H1 (cell line): ENCODE results near the gene GTSF1L. TPM values are rescaled to one million over a fixed set of nuclear protein-coding genes. Genes with fewer than 3 reads are reported as not detected.
A peak's percentile ranks its signal among the peaks of the same experiment; 100 is the strongest.

ENCODE experiments used
- POLR2A ChIP-seq, 2 experiments: IDR thresholded peaks; 1 replicate in 1 of 2; 2 replicates in 1 of 2; pipeline ENCODE4 v1.6.1; 2011; ENCODE audit warnings: low read depth in 2 of 2, low read length in 2 of 2, mild to moderate bottlenecking in 2 of 2; ENCODE audit errors: control extremely low read depth in 1 of 2
- TBP ChIP-seq: IDR thresholded peaks from 2 replicates; pipeline ENCODE4 v1.6.1; 2011; ENCODE audit warnings: low read depth, low read length, improper control_type of control experiment
- polyA plus RNA-seq, 7 experiments: library from polyadenylated mRNA; depleted of rRNA in 3 of 7; stranded (reverse) in 5 of 7; unstranded in 2 of 7; fragments of >200 nt in 5 of 7; fragments of 200-250 nt in 2 of 7; gene quantifications; 1 replicate in 5 of 7; 2 replicates in 1 of 7; 4 replicates in 1 of 7; pipeline versions ENCODE4 v1.2.1 to v1.2.3, GENCODE V29; 2011 to 2013; ENCODE audit warnings: missing spikeins in 2 of 7, mixed read lengths in 2 of 7
- total RNA-seq: library from RNA; stranded (reverse); fragmentation: NEBNext Ultra II Directional; extraction: Animal tissue kit (Norgen Biotek cat#: 25700); gene quantifications from 2 replicates; pipeline ENCODE4 v1.2.1, GENCODE V29; 2021
- TF ChIP-seq, protein P1 (sequence below): fragments of 300-600 bp; sonication (generic); IDR thresholded peaks from 2 replicates; pipeline ENCODE4 v1.7.1; 2012; ENCODE audit warnings: low read length, moderate library complexity, mild to moderate bottlenecking, inconsistent platforms; ENCODE audit not compliant: insufficient replicate concordance
- TF ChIP-seq, protein P2 (sequence below): IDR thresholded peaks from 2 replicates; pipeline ENCODE4 v1.6.1; 2012; ENCODE audit warnings: inconsistent platforms

The GTSF1L gene
- total and polyA plus RNA-seq, 2 of the 8 experiments (the other 6 are each of a cell fraction or from before 2014, with no cell fraction given), result not detected

DNA sequence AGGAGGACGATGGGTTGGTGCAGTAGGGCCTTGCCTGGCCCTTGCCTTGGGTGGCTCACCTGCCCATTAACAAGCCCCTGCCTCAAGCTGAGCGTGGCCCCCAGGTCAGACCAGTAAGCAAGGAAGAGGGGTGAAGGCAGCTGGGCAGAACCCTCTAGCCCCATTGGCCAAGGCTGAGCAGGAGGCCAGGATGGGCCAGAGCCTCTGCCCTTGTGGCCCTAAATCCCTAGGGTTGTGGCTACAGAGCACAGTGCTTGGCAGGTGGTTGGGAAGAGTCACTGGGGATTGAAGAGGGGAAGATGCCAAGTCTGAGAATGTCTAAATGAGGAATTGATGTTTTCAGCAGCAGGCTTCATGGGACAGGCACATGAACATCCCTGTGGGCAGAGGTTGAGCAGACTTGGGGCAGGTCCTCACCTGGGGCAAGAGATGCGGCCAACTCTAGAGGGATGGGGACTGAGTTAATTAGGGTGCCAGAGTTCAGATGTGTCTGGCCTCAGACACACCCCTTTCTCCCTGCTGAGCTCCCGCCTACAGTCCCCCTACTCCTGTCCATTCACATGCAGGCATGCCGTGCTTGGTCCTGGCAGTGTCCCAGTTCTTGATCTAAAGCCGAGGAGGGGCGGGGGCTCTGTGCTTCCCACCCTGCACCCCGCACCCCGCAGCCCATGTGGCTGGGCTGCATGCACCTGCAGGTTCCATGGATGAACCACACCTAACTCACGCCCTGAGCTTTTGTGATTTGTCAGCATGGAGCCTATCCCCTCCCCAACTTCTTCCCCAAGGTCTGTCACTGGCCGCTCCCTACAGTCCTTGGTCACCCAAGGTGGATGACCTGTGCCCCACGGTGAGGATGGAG is 9.8 kb downstream of the GTSF1L start (continued):
- TF ChIP-seq, protein P1, sequence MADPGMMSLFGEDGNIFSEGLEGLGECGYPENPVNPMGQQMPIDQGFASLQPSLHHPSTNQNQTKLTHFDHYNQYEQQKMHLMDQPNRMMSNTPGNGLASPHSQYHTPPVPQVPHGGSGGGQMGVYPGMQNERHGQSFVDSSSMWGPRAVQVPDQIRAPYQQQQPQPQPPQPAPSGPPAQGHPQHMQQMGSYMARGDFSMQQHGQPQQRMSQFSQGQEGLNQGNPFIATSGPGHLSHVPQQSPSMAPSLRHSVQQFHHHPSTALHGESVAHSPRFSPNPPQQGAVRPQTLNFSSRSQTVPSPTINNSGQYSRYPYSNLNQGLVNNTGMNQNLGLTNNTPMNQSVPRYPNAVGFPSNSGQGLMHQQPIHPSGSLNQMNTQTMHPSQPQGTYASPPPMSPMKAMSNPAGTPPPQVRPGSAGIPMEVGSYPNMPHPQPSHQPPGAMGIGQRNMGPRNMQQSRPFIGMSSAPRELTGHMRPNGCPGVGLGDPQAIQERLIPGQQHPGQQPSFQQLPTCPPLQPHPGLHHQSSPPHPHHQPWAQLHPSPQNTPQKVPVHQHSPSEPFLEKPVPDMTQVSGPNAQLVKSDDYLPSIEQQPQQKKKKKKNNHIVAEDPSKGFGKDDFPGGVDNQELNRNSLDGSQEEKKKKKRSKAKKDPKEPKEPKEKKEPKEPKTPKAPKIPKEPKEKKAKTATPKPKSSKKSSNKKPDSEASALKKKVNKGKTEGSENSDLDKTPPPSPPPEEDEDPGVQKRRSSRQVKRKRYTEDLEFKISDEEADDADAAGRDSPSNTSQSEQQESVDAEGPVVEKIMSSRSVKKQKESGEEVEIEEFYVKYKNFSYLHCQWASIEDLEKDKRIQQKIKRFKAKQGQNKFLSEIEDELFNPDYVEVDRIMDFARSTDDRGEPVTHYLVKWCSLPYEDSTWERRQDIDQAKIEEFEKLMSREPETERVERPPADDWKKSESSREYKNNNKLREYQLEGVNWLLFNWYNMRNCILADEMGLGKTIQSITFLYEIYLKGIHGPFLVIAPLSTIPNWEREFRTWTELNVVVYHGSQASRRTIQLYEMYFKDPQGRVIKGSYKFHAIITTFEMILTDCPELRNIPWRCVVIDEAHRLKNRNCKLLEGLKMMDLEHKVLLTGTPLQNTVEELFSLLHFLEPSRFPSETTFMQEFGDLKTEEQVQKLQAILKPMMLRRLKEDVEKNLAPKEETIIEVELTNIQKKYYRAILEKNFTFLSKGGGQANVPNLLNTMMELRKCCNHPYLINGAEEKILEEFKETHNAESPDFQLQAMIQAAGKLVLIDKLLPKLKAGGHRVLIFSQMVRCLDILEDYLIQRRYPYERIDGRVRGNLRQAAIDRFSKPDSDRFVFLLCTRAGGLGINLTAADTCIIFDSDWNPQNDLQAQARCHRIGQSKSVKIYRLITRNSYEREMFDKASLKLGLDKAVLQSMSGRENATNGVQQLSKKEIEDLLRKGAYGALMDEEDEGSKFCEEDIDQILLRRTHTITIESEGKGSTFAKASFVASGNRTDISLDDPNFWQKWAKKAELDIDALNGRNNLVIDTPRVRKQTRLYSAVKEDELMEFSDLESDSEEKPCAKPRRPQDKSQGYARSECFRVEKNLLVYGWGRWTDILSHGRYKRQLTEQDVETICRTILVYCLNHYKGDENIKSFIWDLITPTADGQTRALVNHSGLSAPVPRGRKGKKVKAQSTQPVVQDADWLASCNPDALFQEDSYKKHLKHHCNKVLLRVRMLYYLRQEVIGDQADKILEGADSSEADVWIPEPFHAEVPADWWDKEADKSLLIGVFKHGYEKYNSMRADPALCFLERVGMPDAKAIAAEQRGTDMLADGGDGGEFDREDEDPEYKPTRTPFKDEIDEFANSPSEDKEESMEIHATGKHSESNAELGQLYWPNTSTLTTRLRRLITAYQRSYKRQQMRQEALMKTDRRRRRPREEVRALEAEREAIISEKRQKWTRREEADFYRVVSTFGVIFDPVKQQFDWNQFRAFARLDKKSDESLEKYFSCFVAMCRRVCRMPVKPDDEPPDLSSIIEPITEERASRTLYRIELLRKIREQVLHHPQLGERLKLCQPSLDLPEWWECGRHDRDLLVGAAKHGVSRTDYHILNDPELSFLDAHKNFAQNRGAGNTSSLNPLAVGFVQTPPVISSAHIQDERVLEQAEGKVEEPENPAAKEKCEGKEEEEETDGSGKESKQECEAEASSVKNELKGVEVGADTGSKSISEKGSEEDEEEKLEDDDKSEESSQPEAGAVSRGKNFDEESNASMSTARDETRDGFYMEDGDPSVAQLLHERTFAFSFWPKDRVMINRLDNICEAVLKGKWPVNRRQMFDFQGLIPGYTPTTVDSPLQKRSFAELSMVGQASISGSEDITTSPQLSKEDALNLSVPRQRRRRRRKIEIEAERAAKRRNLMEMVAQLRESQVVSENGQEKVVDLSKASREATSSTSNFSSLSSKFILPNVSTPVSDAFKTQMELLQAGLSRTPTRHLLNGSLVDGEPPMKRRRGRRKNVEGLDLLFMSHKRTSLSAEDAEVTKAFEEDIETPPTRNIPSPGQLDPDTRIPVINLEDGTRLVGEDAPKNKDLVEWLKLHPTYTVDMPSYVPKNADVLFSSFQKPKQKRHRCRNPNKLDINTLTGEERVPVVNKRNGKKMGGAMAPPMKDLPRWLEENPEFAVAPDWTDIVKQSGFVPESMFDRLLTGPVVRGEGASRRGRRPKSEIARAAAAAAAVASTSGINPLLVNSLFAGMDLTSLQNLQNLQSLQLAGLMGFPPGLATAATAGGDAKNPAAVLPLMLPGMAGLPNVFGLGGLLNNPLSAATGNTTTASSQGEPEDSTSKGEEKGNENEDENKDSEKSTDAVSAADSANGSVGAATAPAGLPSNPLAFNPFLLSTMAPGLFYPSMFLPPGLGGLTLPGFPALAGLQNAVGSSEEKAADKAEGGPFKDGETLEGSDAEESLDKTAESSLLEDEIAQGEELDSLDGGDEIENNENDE, result no peak
- TF ChIP-seq TBP (no peak), POLR2A (IDR thresholded peaks at IDR 0.05; ENCODE audit: control extremely low read depth in 1 of 2, low read depth in 2 of 2, low read length in 2 of 2) (0 out of 3 replicates have a peak, but pooled peaks of 1 of the 2 experiments have one; percentile 23)
- TF ChIP-seq, protein P2, sequence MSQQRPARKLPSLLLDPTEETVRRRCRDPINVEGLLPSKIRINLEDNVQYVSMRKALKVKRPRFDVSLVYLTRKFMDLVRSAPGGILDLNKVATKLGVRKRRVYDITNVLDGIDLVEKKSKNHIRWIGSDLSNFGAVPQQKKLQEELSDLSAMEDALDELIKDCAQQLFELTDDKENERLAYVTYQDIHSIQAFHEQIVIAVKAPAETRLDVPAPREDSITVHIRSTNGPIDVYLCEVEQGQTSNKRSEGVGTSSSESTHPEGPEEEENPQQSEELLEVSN, result no peak
- TF ChIP-seq, all 59 proteins: peak for 2
